ENCODE results near the gene EXT2. TPM values are rescaled to one million over a fixed set of nuclear protein-coding genes. Genes with fewer than 3 reads are reported as not detected.

EXT2 gene
- total RNA-seq, 4 donors from 2014 or later, result 20.4 to 24.8 (median 23.1) TPM

GRCh38 chr11:44282620-44283019, 187.1 kb downstream of the EXT2 start:
- H3K36me3 ChIP-seq, result no peaks in the 10 kb centered on the region
- intact Hi-C loops (cut with DNase I; ENCODE audit: low total_unique reads), result no loop called here
- no peaks in the 10 kb centered on the region for H3K27me3 ChIP-seq
- no peak overlapping the region for H3K27ac ChIP-seq
- H3K4me3 ChIP-seq, result no peak overlapping the region
- no peaks in the 10 kb centered on the region for H3K4me1 ChIP-seq
- H3K9me3 ChIP-seq, result no peaks in the 10 kb centered on the region
- ATAC-seq (no peak), DNase-seq (no peak)
- in situ Hi-C loops (cut with MboI; ENCODE audit: low sequenced_read_pairs in 4 of 4), result loop anchor here in 1 of 4 donors (25.0 kb wide), 1 partner anchor 170 kb away; no protein-coding TSS in a partner anchor
- TF ChIP-seq CTCF (IDR thresholded peaks at IDR 0.05 in 4 of 5, conservative IDR thresholded peaks at IDR 0.05 in 1 of 5) (no peak), POLR2A (IDR thresholded peaks at IDR 0.05) (no peak)

- no peaks in the 10 kb centered on the region for H3K36me3 ChIP-seq
- no peak for DNase-seq
- no peaks in the 10 kb centered on the region for H3K9me3 ChIP-seq
- H3K4me3 ChIP-seq, result no peak overlapping the region
- in situ Hi-C loops (cut with MboI; ENCODE audit: low sequenced_read_pairs in 4 of 4) (loop anchor here in 3 of 4 donors (5.0 to 25.0 kb wide), 3 partner anchors 173 to 257 kb away; no protein-coding TSS in a partner anchor), intact Hi-C loops (cut with DNase I; ENCODE audit: low total_unique reads) (loop anchor here (1.0 kb wide), 1 partner anchor 253 kb away; no protein-coding TSS in a partner anchor)
- TF ChIP-seq CTCF (IDR thresholded peaks at IDR 0.05 in 4 of 5, conservative IDR thresholded peaks at IDR 0.05 in 1 of 5), result no peak
- no peak for TF ChIP-seq POLR2A (IDR thresholded peaks at IDR 0.05)
- H3K4me1 ChIP-seq, result no peaks in the 10 kb centered on the region
- ATAC-seq, result no peak
- peaks cover 0 to under 1% (median 0%) of the 10 kb centered on the region in 3 donors for H3K27me3 ChIP-seq
- H3K27ac ChIP-seq, result no peak overlapping the region
Observed at GRCh38 chr11:44285756-44286155, 190.3 kb downstream of the EXT2 start.

- no peaks in the 10 kb centered on the region for H3K36me3 ChIP-seq
- intact Hi-C loops (cut with DNase I; ENCODE audit: low total_unique reads) (loop anchor here (1.0 kb wide), 1 partner anchor 252 kb away; no protein-coding TSS in a partner anchor), in situ Hi-C loops (cut with MboI; ENCODE audit: low sequenced_read_pairs in 4 of 4) (loop anchor here in 3 of 4 donors (5.0 to 25.0 kb wide), 3 partner anchors 174 to 256 kb away; no protein-coding TSS in a partner anchor)
- TF ChIP-seq CTCF (IDR thresholded peaks at IDR 0.05 in 4 of 5, conservative IDR thresholded peaks at IDR 0.05 in 1 of 5) (peak; percentile 70 to 87 (median 82)), POLR2A (IDR thresholded peaks at IDR 0.05) (no peak)
- H3K27ac ChIP-seq, result no peak overlapping the region
- no peaks in the 10 kb centered on the region for H3K4me1 ChIP-seq
- no peaks in the 10 kb centered on the region for H3K9me3 ChIP-seq
- no peak overlapping the region for H3K4me3 ChIP-seq
- DNase-seq (no peak), ATAC-seq (peak; percentile 56 to 62)
- peaks cover 0 to 3% (median 0%) of the 10 kb centered on the region in 3 donors for H3K27me3 ChIP-seq
Observed at GRCh38 chr11:44286268-44286880, 190.9 kb downstream of the EXT2 start.

- Histone ChIP-seq H3K27ac (no peak overlapping the region), H3K27me3 (peaks cover 0 to 3% (median 0%) of the 10 kb centered on the region in 3 donors), H3K4me1 (no peaks in the 10 kb centered on the region), H3K4me3 (no peak overlapping the region), H3K9me3 (no peaks in the 10 kb centered on the region), H3K36me3 (no peaks in the 10 kb centered on the region)
- in situ Hi-C loops (cut with MboI; ENCODE audit: low sequenced_read_pairs in 4 of 4), result loop anchor here in 3 of 4 donors (5.0 to 25.0 kb wide), 3 partner anchors 175 to 255 kb away; no protein-coding TSS in a partner anchor
- no peak for ATAC-seq
- intact Hi-C loops (cut with DNase I; ENCODE audit: low total_unique reads), result loop anchor here (1.0 kb wide), 1 partner anchor 251 kb away; no protein-coding TSS in a partner anchor
- TF ChIP-seq POLR2A (IDR thresholded peaks at IDR 0.05) (no peak), CTCF (IDR thresholded peaks at IDR 0.05 in 4 of 5, conservative IDR thresholded peaks at IDR 0.05 in 1 of 5) (no peak)
- DNase-seq, result no peak
Observed at GRCh38 chr11:44286911-44287310, 191.4 kb downstream of the EXT2 start.
